Right lobe of liver (tissue), 6 donors: ENCODE data around the gene SSR4. TPM values are rescaled to one million over a fixed set of nuclear protein-coding genes. Genes with fewer than 3 reads are reported as not detected.

Experiments used
- ATAC-seq, 4 donors: fragments of 200-7000 bp; cut with Tn5 transposase; one replicate each; pipeline ENCODE4 v1.9.1; 2020; ENCODE audit warnings: mild to moderate bottlenecking in 4 of 4, moderate library complexity in 4 of 4
- DNase-seq, 3 donors: peaks; one replicate each; pipeline ENCODE4 v3.0.0-alpha.2; 2020
- H3K27ac ChIP-seq, 3 donors: fragments of 200-600 bp; one replicate each; pipeline ENCODE4 v1.8.0; 2022
- H3K27me3 ChIP-seq, 2 donors: fragments of 200-600 bp; one replicate each; pipeline ENCODE4 v1.8.0; 2022
- H3K36me3 ChIP-seq, 4 donors: fragments of 200-600 bp; sonication (generic) in 1 of 4; one replicate each; pipeline versions ENCODE4 v1.5.1 to v1.8.0; 2017 to 2022; ENCODE audit warnings: control low read depth in 1 of 4
- H3K4me1 ChIP-seq, 4 donors: fragments of 200-600 bp; sonication (generic) in 1 of 4; one replicate each; pipeline versions ENCODE4 v1.5.1 to v1.8.0; 2017 to 2022; ENCODE audit warnings: control low read depth in 1 of 4
- H3K4me3 ChIP-seq, 3 donors: fragments of 200-600 bp; one replicate each; pipeline ENCODE4 v1.8.0; 2022
- H3K9me3 ChIP-seq, 4 donors: fragments of 200-600 bp; sonication (generic) in 1 of 4; one replicate each; pipeline versions ENCODE4 v1.5.1 to v1.8.0; 2017 to 2022; ENCODE audit warnings: control low read depth in 1 of 4
- POLR2A ChIP-seq: fragments of 450-650 bp; IDR thresholded peaks from one replicate; pipeline ENCODE4 v1.6.1; 2017; ENCODE audit warnings: antibody characterized with exemption, mild to moderate bottlenecking
- WGBS: methylation state at CpG from one replicate; pipeline ENCODE4 v1.1.6; 2018; ENCODE audit warnings: low coverage, low lambda C conversion rate; ENCODE audit not compliant: insufficient coverage; ENCODE audit errors: missing lambda C conversion rate; 5-methylcytosine and 5-hydroxymethylcytosine counted together
- intact Hi-C, 2 donors: fragments of 100-400 bp; cut with DNase I; formaldehyde crosslinking; loops; one replicate each; pipeline versions ENCODE4 v1.11.2 to v1.14.1; 2022
- total RNA-seq, 6 experiments: library from RNA; depleted of rRNA in 2 of 6; stranded (reverse); fragments of >200 nt in 2 of 6; fragmentation: NEBNext Ultra II Directional in 3 of 6; extraction: Animal tissue kit (Norgen Biotek cat#: 25700) in 3 of 6; gene quantifications; one replicate each; pipeline versions ENCODE4 v1.1.0 to v1.2.4, GENCODE V29; 2016 to 2023
- TF ChIP-seq, protein P1 (sequence below), 4 donors: fragments of 200-600 bp in 3 of 4; fragments of 450-650 bp in 1 of 4; IDR thresholded peaks; one replicate each; pipeline versions ENCODE4 v1.5.1 to v1.8.0; 2016 to 2022; ENCODE audit warnings: antibody characterized with exemption in 4 of 4, mild to moderate bottlenecking in 2 of 4
- donor health status: DM: no; HTN: yes; CAD: no.
- donor health status: DM: no; HTN: no; CAD: no.
- donor health status: DM: no; HTN: no; CAD: no.
- donor health status: DM: no; HTN: yes; CAD: no.
- donor health status: DM: no; HTN: yes; CAD: no.

Gene SSR4
- total RNA-seq, 6 experiments from 2014 or later = 150 to 221 (median 205) TPM

DNA sequence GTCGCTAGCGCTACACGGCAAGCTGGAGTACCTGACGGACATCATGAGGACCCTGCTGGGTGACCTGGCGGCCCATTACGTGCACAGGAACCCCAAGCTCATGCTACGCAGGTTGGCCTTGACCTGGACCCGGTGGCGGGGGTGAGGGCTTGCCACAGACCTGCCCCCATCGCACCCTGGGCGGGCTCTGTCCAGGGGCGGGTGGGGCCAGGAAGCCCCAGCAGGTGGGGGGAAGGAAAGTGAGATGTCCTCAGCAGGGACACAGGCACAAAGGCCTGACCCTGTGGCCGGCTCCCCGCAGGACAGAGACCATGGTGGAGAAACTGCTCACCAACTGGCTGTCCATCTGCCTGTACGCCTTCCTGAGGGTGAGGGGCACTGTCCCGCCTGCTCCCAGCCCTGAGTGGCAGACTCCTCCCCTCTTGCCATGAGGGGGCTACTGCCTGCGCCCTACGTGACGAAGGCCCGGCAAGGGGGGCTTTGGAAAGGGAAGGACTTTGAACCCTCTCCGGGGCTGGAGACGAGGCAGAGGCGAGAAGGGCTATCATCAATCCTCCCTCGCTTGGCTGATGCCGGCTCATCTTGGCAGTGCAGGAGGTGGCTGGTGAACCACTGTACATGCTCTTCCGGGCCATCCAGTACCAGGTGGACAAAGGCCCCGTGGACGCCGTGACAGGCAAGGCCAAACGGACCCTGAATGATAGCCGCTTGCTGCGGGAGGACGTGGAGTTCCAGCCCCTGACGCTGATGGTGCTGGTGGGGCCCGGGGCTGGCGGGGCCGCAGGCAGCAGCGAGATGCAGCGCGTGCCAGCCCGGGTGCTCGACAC lies 19.0 kb upstream of the SSR4 start:
- intact Hi-C loops = no loop called here
- Histone ChIP-seq H3K36me3 (no peaks in the 10 kb centered on the region), H3K4me1 (no peaks in the 10 kb centered on the region), H3K27ac (no peak overlapping the region), H3K9me3 (no peaks in the 10 kb centered on the region), H3K4me3 (no peak overlapping the region), H3K27me3 (no peaks in the 10 kb centered on the region)
- ATAC-seq (no peak), DNase-seq (peak in 2 of 3 donors; percentile 17 to 50)
- 82% methylated on average over 11 of the region's 42 CpGs for WGBS
- TF ChIP-seq, protein P1, sequence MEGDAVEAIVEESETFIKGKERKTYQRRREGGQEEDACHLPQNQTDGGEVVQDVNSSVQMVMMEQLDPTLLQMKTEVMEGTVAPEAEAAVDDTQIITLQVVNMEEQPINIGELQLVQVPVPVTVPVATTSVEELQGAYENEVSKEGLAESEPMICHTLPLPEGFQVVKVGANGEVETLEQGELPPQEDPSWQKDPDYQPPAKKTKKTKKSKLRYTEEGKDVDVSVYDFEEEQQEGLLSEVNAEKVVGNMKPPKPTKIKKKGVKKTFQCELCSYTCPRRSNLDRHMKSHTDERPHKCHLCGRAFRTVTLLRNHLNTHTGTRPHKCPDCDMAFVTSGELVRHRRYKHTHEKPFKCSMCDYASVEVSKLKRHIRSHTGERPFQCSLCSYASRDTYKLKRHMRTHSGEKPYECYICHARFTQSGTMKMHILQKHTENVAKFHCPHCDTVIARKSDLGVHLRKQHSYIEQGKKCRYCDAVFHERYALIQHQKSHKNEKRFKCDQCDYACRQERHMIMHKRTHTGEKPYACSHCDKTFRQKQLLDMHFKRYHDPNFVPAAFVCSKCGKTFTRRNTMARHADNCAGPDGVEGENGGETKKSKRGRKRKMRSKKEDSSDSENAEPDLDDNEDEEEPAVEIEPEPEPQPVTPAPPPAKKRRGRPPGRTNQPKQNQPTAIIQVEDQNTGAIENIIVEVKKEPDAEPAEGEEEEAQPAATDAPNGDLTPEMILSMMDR (IDR thresholded peaks at IDR 0.05) = no peak
- TF ChIP-seq POLR2A = no peak

DNA sequence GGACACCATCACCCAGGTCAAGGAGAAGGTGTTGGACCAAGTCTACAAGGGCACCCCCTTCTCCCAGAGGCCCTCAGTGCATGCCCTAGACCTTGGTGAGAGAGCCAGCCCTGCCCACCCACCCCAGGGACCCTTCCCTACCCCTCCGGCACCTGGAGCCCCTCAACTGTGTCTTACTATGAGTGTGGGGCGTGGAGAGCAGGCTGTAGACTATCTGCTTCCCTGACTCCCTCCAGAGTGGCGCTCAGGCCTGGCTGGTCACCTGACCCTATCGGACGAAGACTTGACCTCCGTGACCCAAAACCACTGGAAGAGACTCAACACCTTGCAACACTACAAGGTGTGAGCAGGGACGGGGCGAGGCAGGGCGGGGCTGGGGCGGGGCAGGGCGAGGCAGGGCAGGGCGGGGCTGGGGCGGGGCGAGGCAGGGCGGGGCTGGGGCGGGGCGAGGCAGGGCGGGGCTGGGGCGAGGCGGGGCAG lies 18.3 kb upstream of the SSR4 start:
- WGBS = 65% methylated on average over 10 of the region's 20 CpGs
- no peaks in the 10 kb centered on the region for H3K4me1 ChIP-seq
- H3K9me3 ChIP-seq = no peaks in the 10 kb centered on the region
- H3K4me3 ChIP-seq = no peak overlapping the region
- no peak for ATAC-seq
- DNase-seq = peak in 2 of 3 donors; percentile 10 to 37
- H3K27ac ChIP-seq = no peak overlapping the region
- no peaks in the 10 kb centered on the region for H3K27me3 ChIP-seq
- no peaks in the 10 kb centered on the region for H3K36me3 ChIP-seq
- TF ChIP-seq, protein P1 (IDR thresholded peaks at IDR 0.05) = no peak
- TF ChIP-seq POLR2A = no peak
- intact Hi-C loops = no loop called here

DNA sequence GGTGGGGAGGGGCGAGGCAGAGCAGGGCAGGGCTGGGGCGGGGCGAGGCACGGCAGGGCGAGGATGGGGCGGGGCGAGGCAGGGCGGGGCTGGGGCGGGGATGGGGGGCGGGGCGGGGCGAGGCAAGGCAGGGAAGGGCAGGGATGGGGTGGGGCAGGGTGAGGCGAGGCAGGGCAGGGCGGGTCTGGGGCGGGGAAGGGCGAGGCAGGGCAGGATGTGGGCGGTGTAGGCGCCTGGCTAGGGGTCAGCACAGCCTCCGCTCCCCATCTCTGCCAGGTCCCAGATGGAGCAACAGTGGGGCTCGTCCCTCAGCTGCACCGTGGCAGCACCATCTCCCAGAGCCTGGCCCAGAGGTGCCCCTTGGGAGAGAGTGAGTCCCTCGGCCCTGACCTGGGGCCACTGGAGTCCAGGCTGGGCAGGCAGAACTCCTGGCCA lies 17.8 kb upstream of the SSR4 start:
- Histone ChIP-seq H3K36me3 (no peaks in the 10 kb centered on the region), H3K27me3 (no peaks in the 10 kb centered on the region), H3K4me3 (no peak overlapping the region), H3K4me1 (no peaks in the 10 kb centered on the region), H3K27ac (no peak overlapping the region), H3K9me3 (no peaks in the 10 kb centered on the region)
- DNase-seq (peak in 2 of 3 donors; percentile 10 to 49), ATAC-seq (no peak)
- no peak for TF ChIP-seq POLR2A
- TF ChIP-seq, protein P1 (IDR thresholded peaks at IDR 0.05) = no peak
- intact Hi-C loops = no loop called here
- 79% methylated on average over 8 of the region's 22 CpGs for WGBS

DNA sequence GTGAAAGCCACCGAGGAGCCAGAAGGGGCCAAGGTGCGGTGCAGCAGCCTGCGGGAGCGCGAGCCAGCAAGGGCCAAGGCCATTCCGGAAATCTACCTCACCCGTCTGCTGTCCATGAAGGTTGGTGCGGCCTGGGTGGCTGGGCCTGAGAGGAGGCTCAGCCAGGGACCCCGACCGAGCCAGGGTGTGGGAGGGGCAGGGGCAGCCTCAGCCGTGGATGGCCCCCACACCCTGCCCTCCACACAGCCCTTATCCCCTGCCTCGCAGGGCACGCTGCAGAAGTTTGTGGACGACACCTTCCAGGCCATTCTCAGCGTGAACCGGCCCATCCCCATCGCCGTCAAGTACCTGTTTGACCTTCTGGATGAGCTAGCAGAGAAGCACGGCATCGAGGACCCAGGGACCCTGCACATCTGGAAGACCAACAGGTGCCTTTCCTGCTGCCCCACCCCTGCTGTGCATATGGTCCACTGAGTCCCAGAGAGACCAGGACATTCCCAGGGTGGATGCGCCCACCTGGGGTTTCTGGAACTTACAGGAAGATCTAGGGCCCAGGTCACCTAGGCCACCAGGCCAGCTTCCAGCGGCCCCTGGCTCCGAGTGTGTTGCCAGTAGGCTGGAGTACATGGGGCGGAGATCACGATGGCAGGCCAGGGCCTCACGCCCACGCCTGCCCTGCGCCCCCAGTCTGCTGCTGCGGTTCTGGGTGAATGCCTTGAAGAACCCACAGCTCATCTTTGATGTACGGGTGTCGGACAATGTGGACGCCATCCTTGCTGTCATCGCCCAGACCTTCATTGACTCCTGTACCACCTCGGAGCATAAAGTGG lies 17.0 kb upstream of the SSR4 start:
- Histone ChIP-seq H3K27ac (no peak overlapping the region), H3K9me3 (no peaks in the 10 kb centered on the region), H3K36me3 (no peaks in the 10 kb centered on the region), H3K27me3 (no peaks in the 10 kb centered on the region), H3K4me1 (no peaks in the 10 kb centered on the region), H3K4me3 (no peak overlapping the region)
- DNase-seq = peak in 2 of 3 donors; percentile 16 to 30
- TF ChIP-seq POLR2A = no peak
- TF ChIP-seq, protein P1 (IDR thresholded peaks at IDR 0.05) = no peak
- no peak for ATAC-seq
- intact Hi-C loops = no loop called here
- WGBS = 62% methylated on average over 2 of the region's 34 CpGs
